Thyroid gland (tissue), 4 donors: ENCODE data around the gene BRAF. TPM values are rescaled to one million over a fixed set of nuclear protein-coding genes. Genes with fewer than 3 reads are reported as not detected.
A peak's percentile ranks its signal among the peaks of the same experiment; 100 is the strongest.

ENCODE experiments used
- DNase-seq, 2 donors: peaks; one replicate each; pipeline ENCODE4 v3.0.0-alpha.2; 2019
- H3K27ac ChIP-seq, 3 donors: fragments of 200-600 bp; sonication (generic); 1 replicate in 2 of 3; 2 replicates in 1 of 3; pipeline ENCODE4 v1.5.1; 2016 to 2019; ENCODE audit warnings: mild to moderate bottlenecking in 1 of 3, moderate library complexity in 1 of 3
- H3K27me3 ChIP-seq: fragments of 200-600 bp; sonication (generic); one replicate; pipeline ENCODE4 v1.5.1; 2019
- H3K36me3 ChIP-seq, 2 donors: fragments of 200-600 bp; sonication (generic); one replicate each; pipeline ENCODE4 v1.5.1; 2016 to 2019
- H3K4me1 ChIP-seq, 2 donors: fragments of 200-600 bp; sonication (generic); one replicate each; pipeline ENCODE4 v1.5.1; 2017 to 2019
- H3K4me3 ChIP-seq, 3 donors: fragments of 200-600 bp; sonication (generic); replicated peaks in 1 of 3; 1 replicate in 2 of 3; 2 replicates in 1 of 3; pipeline ENCODE4 v1.5.1; 2016; ENCODE audit warnings: mild to moderate bottlenecking in 1 of 3
- H3K9me3 ChIP-seq: fragments of 200-600 bp; sonication (generic); one replicate; pipeline ENCODE4 v1.5.1; 2017
- POLR2A ChIP-seq, 2 donors: fragments of 450-650 bp; IDR thresholded peaks; one replicate each; pipeline ENCODE4 v1.6.1; 2017; ENCODE audit warnings: antibody characterized with exemption in 2 of 2, mild to moderate bottlenecking in 2 of 2, moderate library complexity in 1 of 2
- WGBS, 2 donors: methylation state at CpG; one replicate each; pipeline ENCODE4 v1.1.5; 2017; 5-methylcytosine and 5-hydroxymethylcytosine counted together
- intact Hi-C: fragments of 100-400 bp; cut with DNase I; formaldehyde crosslinking; loops from one replicate; pipeline ENCODE4 v1.15.1; 2023
- total RNA-seq, 4 donors: library from RNA; depleted of rRNA; stranded (reverse); fragments of >200 nt; gene quantifications; one replicate each; pipeline ENCODE4 v1.2.3, GENCODE V29; 2016
- TF ChIP-seq, protein P1 (sequence below), 6 experiments: fragments of 200-600 bp in 3 of 6; fragments of 450-650 bp in 3 of 6; sonication (generic) in 3 of 6; IDR thresholded peaks; one replicate each; pipeline ENCODE4 v1.5.1; 2016 to 2019; ENCODE audit warnings: antibody characterized with exemption in 6 of 6, mild to moderate bottlenecking in 2 of 6, inconsistent platforms in 1 of 6, moderate library complexity in 1 of 6

Gene BRAF
- total RNA-seq, 4 donors from 2014 or later, result 71.5 to 135 (median 102) TPM

DNA sequence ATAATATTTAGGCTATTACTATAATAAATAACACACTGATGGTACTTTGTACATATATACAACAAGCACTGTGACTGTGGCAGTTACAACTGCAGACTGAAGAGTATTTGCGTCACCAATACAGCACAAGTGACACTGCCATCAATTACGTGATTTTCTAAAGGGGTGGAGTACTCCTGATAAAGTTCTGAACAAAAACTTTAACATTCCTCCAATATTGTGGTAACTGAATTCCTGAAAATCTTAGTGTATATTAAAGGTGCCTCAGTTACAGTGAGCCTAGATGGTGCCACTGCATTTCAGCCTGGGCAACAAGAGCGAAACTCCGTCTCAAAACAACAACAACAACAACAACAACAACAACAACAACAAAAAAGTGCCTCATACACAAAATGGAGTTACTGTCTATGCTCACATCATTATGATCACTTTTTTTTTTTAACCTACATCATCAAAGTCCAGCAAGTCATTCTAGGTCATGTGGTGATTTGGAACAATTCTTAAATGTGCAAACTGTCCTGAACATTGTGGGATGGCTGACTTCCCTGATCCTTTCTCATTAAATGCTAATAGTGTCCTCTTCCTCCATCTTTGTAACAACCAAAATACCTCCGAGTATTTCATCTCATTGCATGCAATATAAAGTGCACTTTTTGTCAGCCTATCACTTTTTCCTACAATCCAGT is 15.1 kb downstream of the BRAF start:
- DNase-seq, result no peak
- H3K27me3 ChIP-seq, result no peaks in the 10 kb centered on the region
- H3K9me3 ChIP-seq, result no peaks in the 10 kb centered on the region
- no peak overlapping the region for H3K27ac ChIP-seq
- peaks cover 3 to 7% of the 10 kb centered on the region in 2 donors for H3K4me1 ChIP-seq
- intact Hi-C loops, result no loop called here
- no peak overlapping the region for H3K4me3 ChIP-seq
- WGBS, 2 donors, result 86 to 94% methylated on average over 5 of the region's 5 CpGs
- no peak for TF ChIP-seq POLR2A (IDR thresholded peaks at IDR 0.05)
- TF ChIP-seq, protein P1, sequence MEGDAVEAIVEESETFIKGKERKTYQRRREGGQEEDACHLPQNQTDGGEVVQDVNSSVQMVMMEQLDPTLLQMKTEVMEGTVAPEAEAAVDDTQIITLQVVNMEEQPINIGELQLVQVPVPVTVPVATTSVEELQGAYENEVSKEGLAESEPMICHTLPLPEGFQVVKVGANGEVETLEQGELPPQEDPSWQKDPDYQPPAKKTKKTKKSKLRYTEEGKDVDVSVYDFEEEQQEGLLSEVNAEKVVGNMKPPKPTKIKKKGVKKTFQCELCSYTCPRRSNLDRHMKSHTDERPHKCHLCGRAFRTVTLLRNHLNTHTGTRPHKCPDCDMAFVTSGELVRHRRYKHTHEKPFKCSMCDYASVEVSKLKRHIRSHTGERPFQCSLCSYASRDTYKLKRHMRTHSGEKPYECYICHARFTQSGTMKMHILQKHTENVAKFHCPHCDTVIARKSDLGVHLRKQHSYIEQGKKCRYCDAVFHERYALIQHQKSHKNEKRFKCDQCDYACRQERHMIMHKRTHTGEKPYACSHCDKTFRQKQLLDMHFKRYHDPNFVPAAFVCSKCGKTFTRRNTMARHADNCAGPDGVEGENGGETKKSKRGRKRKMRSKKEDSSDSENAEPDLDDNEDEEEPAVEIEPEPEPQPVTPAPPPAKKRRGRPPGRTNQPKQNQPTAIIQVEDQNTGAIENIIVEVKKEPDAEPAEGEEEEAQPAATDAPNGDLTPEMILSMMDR (IDR thresholded peaks at IDR 0.05), result no peak
- no peaks in the 10 kb centered on the region for H3K36me3 ChIP-seq

DNA sequence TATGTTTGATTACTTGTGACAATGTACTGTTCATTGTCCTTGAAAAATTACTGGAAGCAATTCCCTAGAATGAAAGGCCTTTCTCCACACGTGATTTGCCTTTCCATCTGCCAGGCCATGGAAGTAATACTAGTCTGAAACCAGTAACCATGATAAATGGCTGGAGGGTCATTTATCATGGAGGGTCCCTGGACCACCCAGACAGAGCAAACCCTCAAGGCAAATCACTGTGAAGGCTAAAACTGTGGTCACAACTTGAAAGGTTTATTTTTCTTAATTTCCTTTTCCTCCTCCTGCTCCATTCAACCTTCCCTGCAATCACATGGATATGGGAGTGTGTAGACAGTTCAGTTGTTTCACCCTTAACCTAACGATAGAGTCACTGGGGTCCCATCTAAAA is 16.4 kb downstream of the BRAF start:
- TF ChIP-seq, protein P1 (IDR thresholded peaks at IDR 0.05), result no peak
- no peak for TF ChIP-seq POLR2A (IDR thresholded peaks at IDR 0.05)
- Histone ChIP-seq H3K4me1 (no peaks in the 10 kb centered on the region), H3K36me3 (no peaks in the 10 kb centered on the region), H3K4me3 (no peak overlapping the region), H3K27ac (no peak overlapping the region), H3K27me3 (no peaks in the 10 kb centered on the region), H3K9me3 (no peaks in the 10 kb centered on the region)
- WGBS, 2 donors, result 68 to 76% methylated on average over 2 of the region's 2 CpGs
- DNase-seq, result no peak
- intact Hi-C loops, result no loop called here

DNA sequence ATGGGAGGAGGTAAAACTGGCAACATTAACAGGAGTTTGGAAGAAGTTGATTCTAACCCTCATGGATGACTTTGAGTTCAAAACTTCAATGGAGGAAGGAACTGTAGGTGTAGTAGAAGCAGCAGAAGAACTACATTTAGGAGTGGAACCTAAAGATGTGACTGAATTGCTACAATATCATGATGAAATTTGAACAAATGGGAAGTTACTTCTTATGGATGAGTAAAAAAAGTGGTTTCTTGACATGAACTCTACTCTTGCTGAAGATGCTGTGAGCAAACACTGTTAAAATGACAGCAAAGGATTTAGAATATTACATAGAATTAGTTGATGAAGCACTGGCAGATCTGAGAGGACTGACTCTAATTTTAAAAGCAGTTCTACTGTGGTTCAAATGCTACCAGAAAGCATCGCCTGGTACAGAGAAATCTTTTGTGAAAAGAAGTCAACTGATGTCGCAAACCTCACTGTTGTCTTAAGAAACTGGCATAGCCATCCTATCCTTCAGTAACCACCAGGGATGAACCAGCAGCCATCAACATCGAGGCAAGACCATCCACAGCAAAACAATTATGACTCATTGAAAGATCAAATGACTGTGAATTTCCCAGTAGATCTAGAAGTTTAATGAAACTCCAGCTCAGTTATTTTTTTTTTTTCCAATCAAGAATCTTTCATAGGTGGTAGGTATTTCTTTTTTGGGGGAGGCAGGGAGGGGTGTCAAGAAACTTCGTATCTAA is 20.8 kb downstream of the BRAF start:
- TF ChIP-seq POLR2A (IDR thresholded peaks at IDR 0.05), result no peak
- TF ChIP-seq, protein P1 (IDR thresholded peaks at IDR 0.05), result no peak
- intact Hi-C loops, result no loop called here
- H3K36me3 ChIP-seq, result no peaks in the 10 kb centered on the region
- DNase-seq, result no peak
- H3K27me3 ChIP-seq, result no peaks in the 10 kb centered on the region
- no peaks in the 10 kb centered on the region for H3K9me3 ChIP-seq
- H3K4me1 ChIP-seq, result peaks cover 28 to 30% of the 10 kb centered on the region in 2 donors
- WGBS, 2 donors, result 91 to 92% methylated on average over 4 of the region's 4 CpGs
- H3K4me3 ChIP-seq, result no peak overlapping the region
- no peak overlapping the region for H3K27ac ChIP-seq

DNA sequence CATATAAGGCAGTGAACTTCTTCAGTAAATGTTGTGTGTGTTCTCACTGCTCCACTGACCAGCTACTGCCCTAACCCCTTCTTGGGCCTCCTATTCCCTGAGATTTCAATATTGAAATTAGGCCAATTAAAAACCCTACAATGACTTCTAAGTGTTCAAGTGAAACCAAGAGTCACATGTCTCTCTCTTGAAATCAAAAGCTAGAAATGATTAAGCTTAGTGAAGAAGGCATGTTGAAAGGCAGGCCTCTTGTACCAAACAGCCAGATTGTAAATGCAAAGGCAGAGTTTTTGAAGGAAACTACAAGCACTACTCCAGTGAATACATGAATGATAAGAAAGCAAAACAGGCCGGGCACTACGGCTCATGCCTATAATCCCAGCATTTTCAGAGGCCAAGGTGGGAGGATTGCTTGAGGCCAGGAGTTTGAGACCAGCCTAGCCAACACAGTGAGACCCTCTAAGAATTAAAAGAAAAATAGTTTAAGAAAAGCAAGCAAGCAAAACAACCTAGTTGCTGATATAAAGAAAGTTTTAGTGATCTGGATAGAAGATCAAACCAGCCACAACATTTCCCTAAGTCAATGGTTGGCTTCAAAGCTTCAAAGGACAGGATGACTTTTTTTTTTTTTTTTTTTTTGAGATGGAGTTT is 22.3 kb downstream of the BRAF start:
- WGBS, 2 donors, result 59 to 66% methylated on average over 2 of the region's 2 CpGs
- Histone ChIP-seq H3K4me1 (peaks cover 28 to 31% of the 10 kb centered on the region in 2 donors), H3K4me3 (no peak overlapping the region), H3K9me3 (no peaks in the 10 kb centered on the region), H3K27me3 (no peaks in the 10 kb centered on the region), H3K36me3 (no peaks in the 10 kb centered on the region), H3K27ac (peak overlapping the region in 1 of 3 donors; percentile 4)
- intact Hi-C loops, result no loop called here
- TF ChIP-seq, protein P1 (IDR thresholded peaks at IDR 0.05), result no peak
- TF ChIP-seq POLR2A (IDR thresholded peaks at IDR 0.05), result no peak
- no peak for DNase-seq

DNA sequence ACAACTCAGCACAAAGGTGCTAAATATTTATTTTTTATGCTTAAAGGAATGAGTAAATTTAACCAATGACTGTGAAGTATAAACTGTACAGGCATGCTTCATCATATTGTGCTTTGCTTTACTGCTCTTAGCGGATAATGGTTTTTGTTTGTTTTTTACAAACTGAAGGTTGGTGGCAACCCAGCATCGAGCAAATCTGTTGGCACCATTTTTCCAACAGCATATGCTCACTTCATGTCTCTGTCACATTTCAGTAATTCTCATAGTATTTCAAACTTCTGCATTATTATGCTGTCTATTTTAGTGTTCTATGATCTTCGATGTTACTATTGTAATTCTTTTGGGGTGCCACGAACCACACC is 22.8 kb downstream of the BRAF start:
- no peak overlapping the region for H3K27ac ChIP-seq
- H3K4me3 ChIP-seq, result no peak overlapping the region
- H3K4me1 ChIP-seq, result peaks cover 28 to 31% of the 10 kb centered on the region in 2 donors
- 91 to 93% methylated on average over 4 of the region's 4 CpGs for WGBS, 2 donors
- no peaks in the 10 kb centered on the region for H3K9me3 ChIP-seq
- TF ChIP-seq, protein P1 (IDR thresholded peaks at IDR 0.05), result no peak
- TF ChIP-seq POLR2A (IDR thresholded peaks at IDR 0.05), result no peak
- DNase-seq, result no peak
- no peaks in the 10 kb centered on the region for H3K27me3 ChIP-seq
- H3K36me3 ChIP-seq, result no peaks in the 10 kb centered on the region
- intact Hi-C loops, result no loop called here
